Hepatocyte (in vitro differentiated cells): ENCODE measurements around the gene OXT. TPM values are rescaled to one million over a fixed set of nuclear protein-coding genes. Genes with fewer than 3 reads are reported as not detected.
"Not testable (repeated sequence)": the region's sequence is repeated elsewhere in the genome, so short reads cannot be mapped to it uniquely, and the experiment has no call there.

Source experiments
- DNase-seq: peaks from one replicate; pipeline ENCODE4 v3.0.0-alpha.2; 2016; ENCODE audit warnings: low spot score
- H2AFZ ChIP-seq: fragments of 200-600 bp; sonication (generic); 2 replicates; pipeline ENCODE4 v1.6.0; 2016; ENCODE audit warnings: antibody characterized with exemption, mild to moderate bottlenecking
- H3K27ac ChIP-seq: fragments of 200-600 bp; sonication (generic); 2 replicates; pipeline ENCODE4 v1.5.1; 2016; ENCODE audit warnings: mild to moderate bottlenecking
- H3K27me3 ChIP-seq: fragments of 200-600 bp; sonication (generic); 2 replicates; pipeline ENCODE4 v1.6.1; 2016
- H3K36me3 ChIP-seq: fragments of 200-600 bp; sonication (generic); replicated peaks from 2 replicates; pipeline ENCODE4 v1.5.1; 2016; ENCODE audit warnings: low read depth; ENCODE audit not compliant: insufficient read depth
- H3K4me1 ChIP-seq: fragments of 200-600 bp; sonication (generic); 2 replicates; pipeline ENCODE4 v1.5.1; 2016; ENCODE audit warnings: mild to moderate bottlenecking, moderate library complexity; ENCODE audit not compliant: insufficient read depth
- H3K4me2 ChIP-seq: fragments of 200-600 bp; sonication (generic); 2 replicates; pipeline ENCODE4 v1.6.0; 2016
- H3K4me3 ChIP-seq: fragments of 200-600 bp; sonication (generic); 2 replicates; pipeline ENCODE4 v1.5.1; 2016; ENCODE audit warnings: mild to moderate bottlenecking
- H3K79me2 ChIP-seq: fragments of 200-600 bp; sonication (generic); 2 replicates; pipeline ENCODE4 v1.6.0; 2017; ENCODE audit warnings: mild to moderate bottlenecking
- H3K9me2 ChIP-seq: fragments of 200-600 bp; sonication (generic); replicated peaks from 2 replicates; pipeline ENCODE4 v1.6.0; 2017; ENCODE audit warnings: mild to moderate bottlenecking; ENCODE audit not compliant: insufficient read depth
- H3K9me3 ChIP-seq: fragments of 200-600 bp; sonication (generic); 2 replicates; pipeline ENCODE4 v1.5.1; 2016; ENCODE audit warnings: low read depth, mild to moderate bottlenecking
- H4K20me1 ChIP-seq: fragments of 200-600 bp; sonication (generic); 2 replicates; pipeline ENCODE4 v1.6.0; 2016; ENCODE audit warnings: mild to moderate bottlenecking; ENCODE audit not compliant: insufficient read depth, poor library complexity, severe bottlenecking
- EZH2 ChIP-seq: fragments of 200-600 bp; sonication (generic); IDR thresholded peaks from 2 replicates; pipeline ENCODE4 v1.6.1; 2016; ENCODE audit warnings: antibody characterized with exemption, mild to moderate bottlenecking, borderline replicate concordance
- EZH2phosphoT487 ChIP-seq: fragments of 200-600 bp; sonication (generic); IDR thresholded peaks from one replicate; pipeline ENCODE4 v1.6.1; 2018; ENCODE audit warnings: antibody characterized with exemption, mild to moderate bottlenecking, low read depth, moderate library complexity; ENCODE audit not compliant: unreplicated experiment, severe bottlenecking
- WGBS: methylation state at CpG from one replicate; pipeline ENCODE4 v1.1.6; 2016; ENCODE audit warnings: low lambda C conversion rate; ENCODE audit errors: missing lambda C conversion rate; 5-methylcytosine and 5-hydroxymethylcytosine counted together
- polyA plus RNA-seq: library from polyadenylated mRNA; unstranded; fragments of >200 nt; fragmentation: Nextera tagmentation; extraction: Ambion mirVana; gene quantifications from 2 replicates; pipeline ENCODE4 v1.2.1, GENCODE V29; 2016
- total RNA-seq: library from RNA; depleted of rRNA; stranded (reverse); fragments of >200 nt; gene quantifications from 2 replicates; pipeline ENCODE4 v1.2.3, GENCODE V29; 2014
- TF ChIP-seq, protein P1 (sequence below): fragments of 200-600 bp; sonication (generic); IDR thresholded peaks from 2 replicates; pipeline ENCODE4 v1.5.1; 2016; ENCODE audit warnings: antibody characterized with exemption, mild to moderate bottlenecking; ENCODE audit not compliant: poor library complexity

Gene OXT
- total and polyA plus RNA-seq, 2 experiments from 2014 or later: 3.4 TPM; not detected in 1

DNA sequence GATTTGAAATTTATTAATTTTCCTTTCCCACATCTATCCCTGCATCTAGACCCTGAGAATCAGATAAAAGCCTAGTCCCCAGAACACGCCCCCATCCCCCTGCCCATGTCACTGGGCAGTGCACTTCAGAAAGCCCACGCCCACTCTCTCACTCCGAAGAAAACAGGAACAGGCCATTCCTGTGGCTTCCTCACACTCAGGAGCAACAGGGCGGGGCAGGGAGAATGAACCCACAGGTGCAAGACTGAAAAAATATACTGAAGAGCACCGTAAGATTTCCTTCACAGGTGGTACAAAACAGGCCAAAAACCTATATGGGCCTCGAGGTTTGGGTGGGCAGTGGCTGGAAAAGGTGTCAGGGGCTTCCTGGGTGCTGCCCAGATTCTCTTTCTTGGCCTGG lies 3.4 kb downstream of the OXT start:
- Histone ChIP-seq H3K27ac (no peak overlapping the region), H3K27me3 (peaks cover 19% of the 10 kb centered on the region), H3K9me2 (no peaks in the 10 kb centered on the region), H3K4me3 (no peak overlapping the region), H3K4me1 (peaks cover 10% of the 10 kb centered on the region), H4K20me1 (no peaks in the 10 kb centered on the region), H3K36me3 (no peaks in the 10 kb centered on the region), H3K9me3 (no peaks in the 10 kb centered on the region), H3K79me2 (no peaks in the 10 kb centered on the region), H2AFZ (no peak overlapping the region), H3K4me2 (no peak overlapping the region)
- 79% methylated on average over 6 of the region's 6 CpGs for WGBS
- DNase-seq: no peak
- TF ChIP-seq, protein P1, sequence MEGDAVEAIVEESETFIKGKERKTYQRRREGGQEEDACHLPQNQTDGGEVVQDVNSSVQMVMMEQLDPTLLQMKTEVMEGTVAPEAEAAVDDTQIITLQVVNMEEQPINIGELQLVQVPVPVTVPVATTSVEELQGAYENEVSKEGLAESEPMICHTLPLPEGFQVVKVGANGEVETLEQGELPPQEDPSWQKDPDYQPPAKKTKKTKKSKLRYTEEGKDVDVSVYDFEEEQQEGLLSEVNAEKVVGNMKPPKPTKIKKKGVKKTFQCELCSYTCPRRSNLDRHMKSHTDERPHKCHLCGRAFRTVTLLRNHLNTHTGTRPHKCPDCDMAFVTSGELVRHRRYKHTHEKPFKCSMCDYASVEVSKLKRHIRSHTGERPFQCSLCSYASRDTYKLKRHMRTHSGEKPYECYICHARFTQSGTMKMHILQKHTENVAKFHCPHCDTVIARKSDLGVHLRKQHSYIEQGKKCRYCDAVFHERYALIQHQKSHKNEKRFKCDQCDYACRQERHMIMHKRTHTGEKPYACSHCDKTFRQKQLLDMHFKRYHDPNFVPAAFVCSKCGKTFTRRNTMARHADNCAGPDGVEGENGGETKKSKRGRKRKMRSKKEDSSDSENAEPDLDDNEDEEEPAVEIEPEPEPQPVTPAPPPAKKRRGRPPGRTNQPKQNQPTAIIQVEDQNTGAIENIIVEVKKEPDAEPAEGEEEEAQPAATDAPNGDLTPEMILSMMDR: no peak
- TF ChIP-seq EZH2phosphoT487 (no peak), EZH2 (no peak)

DNA sequence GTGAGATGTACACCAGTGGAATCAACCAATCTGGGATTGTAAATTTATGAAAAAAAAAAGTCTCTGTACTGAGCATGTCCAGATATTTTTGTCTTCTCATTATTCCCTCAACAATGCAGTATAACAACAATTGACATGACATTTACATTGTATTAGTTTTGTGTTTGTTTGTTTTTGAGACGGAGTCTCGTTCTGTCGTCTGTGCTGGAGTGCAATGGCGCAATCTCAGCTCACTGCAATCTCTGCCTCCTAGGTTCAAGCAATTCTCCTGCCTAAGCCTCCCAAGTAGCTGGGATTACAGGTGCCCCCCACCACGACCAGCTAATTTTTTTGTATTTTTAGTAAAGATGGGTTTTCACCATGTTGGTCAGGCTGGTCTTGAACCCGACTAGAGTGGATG lies 3.9 kb downstream of the OXT start:
- not testable (repeated sequence) for H3K27ac ChIP-seq

DNA sequence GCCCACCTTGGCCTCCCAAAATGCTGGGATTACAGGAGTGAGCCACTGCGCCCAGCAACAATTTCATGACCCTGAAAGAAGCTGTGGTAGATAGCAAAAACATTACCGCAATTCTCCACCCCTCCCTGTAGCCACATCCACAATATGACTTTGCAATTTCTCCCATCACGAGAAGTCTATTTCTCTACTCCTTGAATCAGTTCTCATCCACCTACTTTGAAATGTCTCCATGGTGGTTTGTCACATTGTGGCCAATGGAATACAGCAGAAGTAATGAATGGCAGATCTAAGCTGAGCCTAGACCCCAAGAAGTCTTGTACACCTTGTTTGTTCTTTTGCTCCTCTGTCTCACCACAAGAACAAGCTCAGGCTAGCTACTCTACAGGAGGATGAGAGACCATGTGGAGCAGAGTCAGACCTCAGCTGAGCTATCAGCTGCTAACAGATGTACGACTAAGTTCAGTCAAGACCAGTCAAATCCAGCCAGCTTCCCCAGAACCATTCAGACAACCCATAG lies 6.3 kb downstream of the OXT start:
- no peaks in the 10 kb centered on the region for H3K36me3 ChIP-seq
- H3K79me2 ChIP-seq: no peaks in the 10 kb centered on the region
- H3K27me3 ChIP-seq: peaks cover 24% of the 10 kb centered on the region
- H3K9me3 ChIP-seq: no peaks in the 10 kb centered on the region
- H3K27ac ChIP-seq: no peak overlapping the region
- no peaks in the 10 kb centered on the region for H4K20me1 ChIP-seq
- no peaks in the 10 kb centered on the region for H3K9me2 ChIP-seq
- TF ChIP-seq, protein P1: no peak
- TF ChIP-seq EZH2phosphoT487 (no peak), EZH2 (no peak)
- no peak overlapping the region for H3K4me3 ChIP-seq
- no peak for DNase-seq
- WGBS: 93% methylated on average over 4 of the region's 4 CpGs
- peaks cover 6% of the 10 kb centered on the region for H3K4me1 ChIP-seq
- H3K4me2 ChIP-seq: no peak overlapping the region
- H2AFZ ChIP-seq: no peak overlapping the region

More for the DNA sequence above, 3.9 kb downstream of the OXT start:
- H3K36me3 ChIP-seq, H3K4me3 ChIP-seq, DNase-seq, H3K4me1 ChIP-seq, H3K4me2 ChIP-seq, H3K9me2 ChIP-seq, H4K20me1 ChIP-seq, H3K9me3 ChIP-seq, H2AFZ ChIP-seq, H3K79me2 ChIP-seq: not testable (repeated sequence)
- H3K27me3 ChIP-seq: peaks cover 19% of the 10 kb centered on the region
- 86% methylated on average over 6 of the region's 6 CpGs for WGBS

DNA sequence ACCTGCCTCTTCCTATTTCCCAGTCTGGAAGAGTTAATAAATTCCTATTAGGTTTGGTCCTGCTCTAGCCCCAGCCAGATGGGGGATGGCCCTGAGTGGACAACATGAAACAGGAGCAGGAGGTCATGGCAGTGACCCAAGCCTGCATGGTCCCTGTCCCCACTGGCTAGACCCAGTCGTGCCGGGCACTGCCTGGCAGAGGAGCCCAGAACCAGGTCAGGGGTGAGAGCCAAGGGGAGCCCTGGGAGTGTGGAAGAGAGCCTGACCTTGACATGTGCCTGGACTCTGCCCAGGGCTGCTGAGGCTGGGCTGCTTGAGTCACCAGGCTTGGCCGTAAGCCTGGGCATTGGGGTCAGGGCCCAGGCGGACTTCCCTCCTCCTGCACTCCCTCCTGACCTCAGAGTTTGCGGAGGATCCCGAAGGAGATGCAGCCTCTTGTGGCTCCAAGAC lies 9.5 kb downstream of the OXT start:
- WGBS: 84% methylated on average over 6 of the region's 6 CpGs
- H3K4me3 ChIP-seq: no peak overlapping the region
- no peaks in the 10 kb centered on the region for H3K9me2 ChIP-seq
- no peak overlapping the region for H3K4me2 ChIP-seq
- H2AFZ ChIP-seq: no peak overlapping the region
- peaks cover 7% of the 10 kb centered on the region for H3K4me1 ChIP-seq
- no peaks in the 10 kb centered on the region for H3K79me2 ChIP-seq
- no peaks in the 10 kb centered on the region for H4K20me1 ChIP-seq
- H3K27me3 ChIP-seq: peaks cover 37% of the 10 kb centered on the region
- no peak for DNase-seq
- no peaks in the 10 kb centered on the region for H3K9me3 ChIP-seq
- TF ChIP-seq EZH2phosphoT487: no peak
- no peak for TF ChIP-seq EZH2
- TF ChIP-seq, protein P1: no peak
- H3K27ac ChIP-seq: no peak overlapping the region
- no peaks in the 10 kb centered on the region for H3K36me3 ChIP-seq
